Stimulated activated CD4-positive, alpha-beta T cell treated with anti-CD3 and anti-CD28 coated beads, TNF-alpha, amount 100 ng/mL, for 48 hours (primary cell): ENCODE data around the gene WSB2.

Experiments
- DNase-seq, 3 donors: peaks; one replicate each; pipeline ENCODE4 v3.0.0-alpha.2; 2020; ENCODE audit warnings: low read depth in 3 of 3

WSB2 gene

GRCh38 chr12:118061873-118062843 is 1.2 kb upstream of the WSB2 start:
- no peak for DNase-seq

GRCh38 chr12:118060301-118061010 is 523 bp downstream of the WSB2 start:
- DNase-seq = no peak

GRCh38 chr12:118059341-118060191 is 1.4 kb downstream of the WSB2 start:
- no peak for DNase-seq

- DNase-seq = no peak
Measured at GRCh38 chr12:118058881-118059280, 2.1 kb downstream of the WSB2 start.

DNA sequence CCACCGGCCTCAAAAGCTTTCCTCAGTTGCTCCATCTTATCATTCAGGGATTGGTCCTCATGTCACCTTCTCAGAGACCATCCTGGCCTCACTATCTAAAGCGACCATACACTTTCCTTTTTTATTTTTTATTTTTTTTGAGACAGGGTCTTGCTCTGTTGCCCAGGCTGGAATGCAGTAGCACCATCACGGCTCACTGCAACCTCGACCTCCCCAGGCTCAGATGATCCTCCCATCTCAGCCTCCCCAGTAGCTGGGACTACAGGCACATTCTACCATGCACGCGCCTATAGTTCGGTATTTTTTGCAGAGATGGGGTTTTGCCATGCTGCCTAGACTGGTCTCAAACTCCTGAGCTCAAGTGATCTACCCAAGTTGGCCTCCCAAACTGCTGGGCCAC is 2.8 kb downstream of the WSB2 start:
- DNase-seq = no peak

DNA sequence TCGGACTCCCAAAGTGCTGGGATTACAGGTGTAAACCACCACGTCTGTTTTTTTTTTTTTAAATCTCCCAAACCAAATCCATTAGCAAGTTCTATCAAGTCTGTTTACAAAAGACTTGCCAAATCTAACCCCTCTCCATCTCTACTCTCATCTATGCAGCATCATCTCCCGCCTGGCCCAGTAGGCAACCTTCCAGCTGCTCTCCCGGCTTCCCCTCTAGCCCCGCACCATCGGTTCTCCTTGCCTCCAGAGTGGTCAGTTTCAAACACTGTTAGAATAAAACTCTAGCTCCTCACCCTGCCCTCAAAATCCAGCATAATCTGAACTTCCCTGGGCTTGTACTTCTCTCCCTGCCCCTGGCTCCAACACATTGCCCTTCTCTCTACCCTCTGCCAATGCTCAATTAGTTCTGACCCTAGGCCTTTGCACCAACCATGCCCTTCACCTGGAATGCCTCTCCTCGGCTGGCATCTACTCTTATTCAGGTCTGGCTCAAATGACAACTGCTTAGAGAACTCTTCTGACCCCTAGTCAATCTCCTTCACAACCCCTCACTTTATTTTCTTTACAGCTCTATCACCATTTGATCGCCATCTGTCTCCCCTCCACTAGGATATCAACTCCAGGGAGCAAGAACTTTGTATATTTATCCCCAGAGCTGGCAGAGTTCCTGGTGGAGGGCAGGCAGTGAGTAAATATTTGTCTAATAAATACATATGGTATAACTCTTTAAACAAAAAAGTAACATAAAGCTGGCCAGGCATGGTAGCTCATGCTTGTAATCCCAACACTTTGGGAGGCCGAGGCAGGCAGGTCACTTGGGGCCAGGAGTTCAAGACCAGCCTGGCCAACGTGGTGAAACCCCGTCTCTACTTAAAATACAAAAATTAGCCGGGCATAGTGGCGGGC is 4.9 kb downstream of the WSB2 start:
- DNase-seq = no peak

DNA sequence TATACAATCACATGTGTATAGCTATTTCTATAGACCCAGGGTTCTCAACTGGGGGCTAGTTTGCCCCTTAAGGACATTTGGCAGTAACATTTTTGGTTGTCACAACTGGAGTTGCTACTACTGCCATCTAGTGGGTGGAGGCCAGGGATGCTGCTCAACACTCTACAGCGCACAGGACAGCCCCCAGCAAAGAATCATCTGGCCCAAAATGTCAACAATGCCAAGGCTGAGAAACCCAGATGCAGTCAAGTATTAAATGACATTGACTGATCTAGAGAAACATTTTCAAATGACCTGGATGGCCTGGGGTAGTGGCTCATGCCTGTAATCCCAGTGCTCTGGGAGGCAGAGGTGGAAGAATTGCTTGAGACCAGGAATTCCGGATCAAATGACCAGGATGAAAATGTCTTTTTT is 5.8 kb downstream of the WSB2 start:
- peak in 2 of 3 donors; percentile 59 to 70 for DNase-seq

- no peak for DNase-seq
Measured at GRCh38 chr12:118053071-118053985, 7.7 kb downstream of the WSB2 start.

DNA sequence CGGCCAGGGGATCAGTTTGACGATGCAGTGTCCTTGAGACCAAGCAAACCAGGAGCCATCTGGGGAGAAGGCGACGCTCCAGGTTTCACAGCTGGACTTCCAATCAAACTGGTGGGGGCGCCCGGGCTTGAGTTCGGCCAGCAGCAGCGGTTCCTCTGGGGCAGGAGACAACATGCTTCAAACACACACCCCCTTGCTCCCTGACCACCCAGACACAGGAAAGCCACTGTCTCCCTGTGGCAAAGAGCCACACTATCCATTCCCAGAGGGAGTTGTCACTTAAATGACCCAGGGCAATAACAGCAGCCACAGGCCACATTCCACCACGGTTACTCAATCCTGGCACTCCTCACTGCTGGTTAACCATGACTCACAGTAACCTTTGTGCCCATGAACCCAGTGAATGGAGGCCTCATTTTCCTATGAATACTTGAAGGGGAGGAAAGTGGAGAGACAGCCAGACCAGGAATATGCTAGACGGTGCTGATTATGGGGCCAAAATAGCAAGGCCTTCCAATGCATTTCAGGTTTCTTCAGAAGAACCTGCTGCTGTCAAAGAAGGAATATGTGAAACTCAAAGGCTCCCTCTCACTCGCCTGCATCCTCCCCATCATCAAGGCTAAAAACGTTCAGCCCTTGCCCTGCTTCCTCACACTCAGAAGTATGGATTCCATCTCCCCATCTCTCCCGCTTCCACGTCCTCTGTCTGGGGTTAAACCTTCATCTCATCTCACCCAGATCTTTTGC is 8.5 kb downstream of the WSB2 start:
- no peak for DNase-seq

DNA sequence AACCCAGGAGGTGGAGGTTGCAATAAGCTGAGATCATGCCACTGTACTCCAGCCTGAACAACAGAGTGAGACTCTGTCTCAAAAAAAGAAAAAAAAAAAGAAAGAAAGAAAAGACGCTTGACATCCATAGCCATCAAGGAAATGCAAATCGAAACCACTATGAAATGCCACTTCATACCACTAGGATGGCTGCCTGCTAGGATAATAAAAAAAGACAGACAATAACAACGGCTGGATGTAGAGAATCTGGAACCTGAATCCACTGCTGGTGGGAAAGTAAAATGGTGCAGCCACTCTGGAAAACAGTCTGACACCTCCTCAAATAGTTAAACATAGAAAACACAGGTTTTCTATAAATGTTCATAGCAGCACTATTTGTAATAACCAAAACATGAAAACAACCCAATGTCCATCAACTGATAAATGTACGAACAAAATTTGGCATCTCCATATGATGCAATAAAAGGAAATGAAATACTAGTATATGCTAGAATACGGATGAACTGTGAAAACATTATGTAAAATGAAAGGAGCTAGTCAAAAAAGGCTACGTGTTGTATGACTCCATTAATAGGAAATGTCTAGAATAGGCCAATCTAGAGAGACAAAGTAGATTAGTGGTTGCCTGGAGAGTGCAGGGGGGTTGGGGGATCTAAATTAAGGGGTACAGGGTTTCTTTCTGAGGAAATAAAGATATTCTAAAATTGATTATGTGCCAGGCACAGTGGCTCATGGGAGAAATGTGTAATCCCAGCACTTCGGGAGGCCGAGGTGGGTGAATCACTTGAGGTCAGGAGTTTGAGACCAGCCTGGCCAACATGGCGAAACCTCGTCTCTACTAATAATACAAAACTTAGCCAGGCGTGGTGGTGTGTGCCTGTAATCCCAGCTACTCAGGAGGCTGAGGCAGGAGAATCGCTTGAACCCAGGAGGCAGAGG is 9.7 kb downstream of the WSB2 start:
- DNase-seq = no peak

DNA sequence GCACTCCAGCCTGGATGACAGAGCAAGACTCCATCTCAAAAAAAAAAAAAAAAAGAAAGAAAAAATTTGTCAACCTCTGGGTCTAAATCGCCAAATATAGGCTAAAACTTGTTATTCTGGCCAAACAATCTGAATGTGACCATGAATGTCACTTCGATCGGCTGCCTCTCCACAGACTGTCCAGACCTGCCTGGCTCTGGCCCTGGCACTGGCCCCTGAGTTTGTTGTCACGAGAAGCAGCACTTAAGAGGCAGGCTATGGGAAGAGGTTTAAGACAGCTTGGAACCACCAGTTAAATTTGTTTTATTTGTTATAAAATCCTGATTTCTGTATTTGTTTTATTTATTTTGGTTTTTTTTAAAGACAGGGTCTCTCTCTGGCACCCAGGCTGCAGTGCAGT is 14.5 kb downstream of the WSB2 start:
- DNase-seq = no peak

DNA sequence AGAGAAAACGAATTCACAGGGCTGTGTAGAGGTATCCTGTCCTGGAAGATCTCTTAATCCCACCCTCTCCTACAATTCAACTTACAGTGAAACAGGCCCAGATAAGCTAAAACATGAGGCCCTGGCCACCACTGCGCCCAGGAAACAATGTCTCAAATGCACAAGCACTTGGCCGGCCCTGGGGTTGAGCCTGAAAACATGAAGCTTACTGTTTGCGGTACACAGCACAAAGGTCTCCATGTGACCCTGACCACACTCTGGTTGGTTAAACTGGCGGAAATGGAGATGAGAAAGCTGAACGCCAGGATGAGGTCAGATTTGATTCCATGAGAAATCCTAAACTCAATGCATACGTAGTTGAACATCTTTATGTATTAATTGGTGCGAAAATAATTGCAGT is 16.4 kb downstream of the WSB2 start:
- no peak for DNase-seq

GRCh38 chr12:118044075-118044474 is 16.9 kb downstream of the WSB2 start:
- DNase-seq = no peak

- no peak for DNase-seq
Measured at GRCh38 chr12:118042091-118042490, 18.9 kb downstream of the WSB2 start.

GRCh38 chr12:118038137-118038536 is 22.8 kb downstream of the WSB2 start:
- no peak for DNase-seq

DNA sequence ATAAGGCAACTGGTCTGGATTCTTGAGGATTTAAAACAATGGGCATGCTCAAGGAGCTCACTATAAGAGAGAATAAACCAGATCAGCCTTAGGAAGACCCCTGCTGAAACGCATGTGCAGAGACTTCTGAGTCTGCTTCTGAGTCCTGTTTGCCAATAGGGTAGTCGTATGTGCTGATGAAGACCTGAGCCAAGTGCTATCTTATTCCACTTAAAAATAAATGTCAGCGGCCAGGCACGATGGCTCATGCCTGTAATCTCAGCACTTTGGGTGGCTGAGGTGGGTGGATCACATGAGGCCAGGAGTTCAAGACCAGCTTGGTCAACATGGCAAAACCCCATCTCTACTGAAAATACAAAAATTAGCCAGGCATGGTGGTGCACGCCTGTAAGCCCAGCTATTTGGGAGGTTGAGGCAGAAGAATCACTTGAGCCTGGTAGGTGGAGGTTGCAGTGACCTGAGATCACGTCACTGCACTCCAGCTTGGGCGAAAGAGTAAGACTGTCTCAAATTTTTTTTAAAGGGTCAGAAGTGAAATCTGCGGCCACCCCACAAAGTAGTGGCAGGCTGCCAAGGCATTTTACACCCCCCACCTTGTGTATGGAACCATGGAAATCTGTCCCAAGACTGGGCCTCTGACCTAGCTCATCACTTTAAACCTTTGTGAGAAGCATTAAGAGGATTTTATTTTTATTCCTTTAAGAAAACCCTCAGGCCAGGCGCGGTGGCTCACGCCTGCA is 24.1 kb downstream of the WSB2 start:
- DNase-seq = no peak
